ENCODE measurements around the gene PHLDA2. TPM values are rescaled to one million over a fixed set of nuclear protein-coding genes. Genes with fewer than 3 reads are reported as not detected.
A peak's percentile ranks its signal among the peaks of the same experiment; 100 is the strongest.

The PHLDA2 gene, protein sequence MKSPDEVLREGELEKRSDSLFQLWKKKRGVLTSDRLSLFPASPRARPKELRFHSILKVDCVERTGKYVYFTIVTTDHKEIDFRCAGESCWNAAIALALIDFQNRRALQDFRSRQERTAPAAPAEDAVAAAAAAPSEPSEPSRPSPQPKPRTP
- 0.14 TPM for total RNA-seq
- 2.8 TPM for polyA plus RNA-seq
- long read RNA-seq, donor 1 = 0 reads
- long read RNA-seq, donor 2 = 0 reads
- long read RNA-seq, donor 3, partial matches to known transcripts = 0 of 2 reads
- long read RNA-seq, donor 3, other reads (novel, unspliced or antisense) = 0 of 2 reads
- long read RNA-seq, donor 4 = 0 reads
- long read RNA-seq, donor 5, partial matches to known transcripts = 0 of 1 reads
- long read RNA-seq, donor 5, other reads (novel, unspliced or antisense) = 0 of 1 reads
- long read RNA-seq, donor 6 = 0 reads
- long read RNA-seq, donor 7 = 0 reads
- long read RNA-seq, donor 8 = 0 reads
- long read RNA-seq, donor 9, partial matches to known transcripts = 0 of 1 reads
- long read RNA-seq, donor 9, other reads (novel, unspliced or antisense) = 0 of 1 reads
- long read RNA-seq, donor 10 = 0 reads

- H3K27me3 ChIP-seq (ENCODE audit: control insufficient read depth in 2 of 2, insufficient read depth in 1 of 2, low read length in 1 of 2) = peaks cover 53 to 83% of the 10 kb centered on the region in 2 donors
- DNase-seq (ENCODE audit: low read depth in 6 of 9, low spot score in 9 of 9) = no peak
- H3K27ac ChIP-seq (ENCODE audit: low read depth in 1 of 2, low read length in 1 of 2) = peak within 1 kb of the TSS in 1 of 2 donors; percentile 26
- H3K4me3 ChIP-seq (ENCODE audit: low read length in 2 of 2) = peak within 1 kb of the TSS in 1 of 2 donors; percentile 37
- peaks cover 2 to 15% of the 10 kb centered on the region in 2 donors for H3K9me3 ChIP-seq (ENCODE audit: control insufficient read depth in 2 of 2, insufficient read depth in 1 of 2, low read length in 1 of 2)
- no peaks in the 10 kb centered on the region for H3K36me3 ChIP-seq (ENCODE audit: control insufficient read depth in 2 of 2, insufficient read depth in 2 of 2, low read length in 1 of 2)
- WGBS = 2% methylated on average over 111 of the region's 113 CpGs
- peaks cover 2 to 13% of the 10 kb centered on the region in 2 donors for H3K4me1 ChIP-seq (ENCODE audit: control insufficient read depth in 2 of 2, insufficient read depth in 2 of 2, low read length in 2 of 2)
Observed at GRCh38 chr11:2928605-2929530, at the start of gene PHLDA2. PHLDA2 (minus strand) TSS chr11:2929420; CDS start chr11:2929364, 56 bp downstream.

DNA sequence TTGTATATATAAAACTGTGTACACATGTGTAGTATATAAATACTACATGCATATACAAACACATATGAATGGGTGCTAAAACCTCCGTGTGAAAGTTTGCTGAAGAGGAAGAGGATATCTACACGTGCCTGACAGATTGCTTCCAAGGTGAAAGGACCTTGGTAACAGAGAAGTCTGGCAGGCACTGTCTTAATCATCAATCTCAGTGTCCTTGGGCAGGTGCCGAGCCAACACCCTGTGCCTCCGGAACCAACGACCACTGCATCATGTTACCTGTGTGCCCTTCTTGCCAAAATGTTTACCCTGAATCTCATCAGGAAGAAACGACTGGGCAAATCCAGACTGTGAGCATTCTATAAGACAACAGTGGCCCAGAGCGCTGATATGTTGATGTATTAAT lies 47.9 kb upstream of the PHLDA2 start:
- peaks cover 41 to 70% of the 10 kb centered on the region in 2 donors for H3K36me3 ChIP-seq (ENCODE audit: control insufficient read depth in 2 of 2, insufficient read depth in 2 of 2, low read length in 1 of 2)
- DNase-seq (ENCODE audit: low read depth in 6 of 9, low spot score in 9 of 9) = no peak
- H3K27me3 ChIP-seq (ENCODE audit: control insufficient read depth in 2 of 2, insufficient read depth in 1 of 2, low read length in 1 of 2) = no peaks in the 10 kb centered on the region
- no peak overlapping the region for H3K4me3 ChIP-seq (ENCODE audit: low read length in 2 of 2)
- H3K9me3 ChIP-seq (ENCODE audit: control insufficient read depth in 2 of 2, insufficient read depth in 1 of 2, low read length in 1 of 2) = no peaks in the 10 kb centered on the region
- no peaks in the 10 kb centered on the region for H3K4me1 ChIP-seq (ENCODE audit: control insufficient read depth in 2 of 2, insufficient read depth in 2 of 2, low read length in 2 of 2)
- WGBS = 94% methylated on average over 7 of the region's 7 CpGs
- no peak overlapping the region for H3K27ac ChIP-seq (ENCODE audit: low read depth in 1 of 2, low read length in 1 of 2)

DNA sequence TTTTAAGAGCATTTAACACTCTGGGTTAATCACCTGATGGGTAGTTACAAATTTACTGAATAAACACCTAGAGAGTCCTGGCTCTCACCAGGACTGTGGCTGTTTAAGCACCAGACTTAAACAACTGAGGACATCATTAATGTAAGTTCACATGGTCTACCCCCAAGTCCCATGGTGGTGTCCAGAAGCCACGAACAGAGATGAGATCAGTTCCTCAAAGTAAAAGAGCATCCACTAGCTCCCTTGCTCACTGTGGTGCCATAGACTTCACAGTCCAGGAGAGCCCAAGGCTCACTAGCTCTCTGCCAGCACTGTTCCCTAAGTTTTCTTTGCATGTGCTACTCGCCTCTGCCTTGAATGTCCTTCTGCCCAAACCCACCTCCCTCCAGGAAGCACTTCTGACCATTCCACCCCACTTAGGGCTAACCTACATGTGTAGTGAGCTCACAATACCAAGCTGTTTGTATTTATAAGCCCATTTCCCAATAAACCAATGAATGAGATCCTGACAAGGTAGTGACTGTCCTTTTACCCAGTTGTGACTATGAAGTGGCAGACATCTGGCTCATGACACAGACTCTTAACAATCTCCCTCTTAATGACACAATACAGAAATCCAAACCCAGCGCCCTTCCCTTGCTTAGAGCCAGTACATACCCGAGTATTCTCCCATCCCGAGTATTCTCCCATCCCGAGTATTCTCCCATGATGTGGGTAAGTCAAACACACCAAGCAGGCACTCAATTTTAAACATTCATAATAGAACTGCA lies 47.3 kb upstream of the PHLDA2 start:
- H3K36me3 ChIP-seq (ENCODE audit: control insufficient read depth in 2 of 2, insufficient read depth in 2 of 2, low read length in 1 of 2) = peaks cover 46 to 72% of the 10 kb centered on the region in 2 donors

DNA sequence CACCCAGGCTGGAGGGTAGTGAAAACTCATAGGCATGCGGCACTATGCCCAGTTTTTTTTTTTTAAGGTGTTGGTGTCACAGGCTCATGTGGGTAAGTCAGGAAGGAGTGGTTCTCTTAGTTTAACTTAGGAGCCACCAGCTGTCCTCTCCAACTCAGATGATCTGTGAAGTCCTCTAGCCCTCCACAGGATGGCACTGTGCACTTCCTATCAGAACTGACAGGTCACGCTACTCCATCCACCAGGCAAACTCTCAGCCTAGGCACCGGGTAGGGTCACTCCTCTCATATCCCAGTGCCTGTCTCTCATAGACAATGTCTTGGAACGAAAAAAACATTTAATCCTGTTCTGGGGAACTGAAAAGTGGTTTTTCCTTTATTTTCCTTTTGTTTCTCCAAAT lies 46.4 kb upstream of the PHLDA2 start:
- 95% methylated on average over 4 of the region's 4 CpGs for WGBS
- no peaks in the 10 kb centered on the region for H3K4me1 ChIP-seq (ENCODE audit: control insufficient read depth in 2 of 2, insufficient read depth in 2 of 2, low read length in 2 of 2)
- H3K27ac ChIP-seq (ENCODE audit: low read depth in 1 of 2, low read length in 1 of 2) = no peak overlapping the region
- H3K4me3 ChIP-seq (ENCODE audit: low read length in 2 of 2) = no peak overlapping the region
- peaks cover 52 to 80% of the 10 kb centered on the region in 2 donors for H3K36me3 ChIP-seq (ENCODE audit: control insufficient read depth in 2 of 2, insufficient read depth in 2 of 2, low read length in 1 of 2)
- no peaks in the 10 kb centered on the region for H3K27me3 ChIP-seq (ENCODE audit: control insufficient read depth in 2 of 2, insufficient read depth in 1 of 2, low read length in 1 of 2)
- no peaks in the 10 kb centered on the region for H3K9me3 ChIP-seq (ENCODE audit: control insufficient read depth in 2 of 2, insufficient read depth in 1 of 2, low read length in 1 of 2)
- DNase-seq (ENCODE audit: low read depth in 6 of 9, low spot score in 9 of 9) = peak in 6 of 9 donors; percentile 16 to 73 (median 34)

More for the DNA sequence above, 47.3 kb upstream of the PHLDA2 start:
- H3K4me1 ChIP-seq (ENCODE audit: control insufficient read depth in 2 of 2, insufficient read depth in 2 of 2, low read length in 2 of 2) = no peaks in the 10 kb centered on the region
- no peaks in the 10 kb centered on the region for H3K9me3 ChIP-seq (ENCODE audit: control insufficient read depth in 2 of 2, insufficient read depth in 1 of 2, low read length in 1 of 2)
- WGBS = 95% methylated on average over 6 of the region's 6 CpGs
- no peak overlapping the region for H3K4me3 ChIP-seq (ENCODE audit: low read length in 2 of 2)
- H3K27me3 ChIP-seq (ENCODE audit: control insufficient read depth in 2 of 2, insufficient read depth in 1 of 2, low read length in 1 of 2) = no peaks in the 10 kb centered on the region
- DNase-seq (ENCODE audit: low read depth in 6 of 9, low spot score in 9 of 9) = no peak
- H3K27ac ChIP-seq (ENCODE audit: low read depth in 1 of 2, low read length in 1 of 2) = no peak overlapping the region

DNA sequence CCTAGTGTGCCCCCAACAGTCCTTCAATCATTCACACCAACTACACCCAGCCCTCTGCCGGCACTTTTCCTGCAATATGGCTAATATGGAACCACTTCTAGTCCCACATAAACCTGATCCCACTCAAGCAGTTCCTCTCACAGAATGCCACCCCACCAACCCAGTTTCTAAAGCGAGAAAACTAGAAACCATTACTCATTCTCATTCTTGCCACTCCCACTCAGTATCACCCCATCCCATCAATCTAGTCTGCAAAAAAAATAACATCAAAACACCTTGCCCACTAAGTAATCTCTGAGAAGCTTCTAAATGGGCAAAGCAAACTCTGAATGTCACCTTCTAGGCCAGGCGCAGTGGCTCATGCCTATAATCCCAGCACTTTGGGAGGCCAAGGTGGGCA lies 45.1 kb upstream of the PHLDA2 start:
- H3K36me3 ChIP-seq (ENCODE audit: control insufficient read depth in 2 of 2, insufficient read depth in 2 of 2, low read length in 1 of 2) = peaks cover 65 to 93% of the 10 kb centered on the region in 2 donors
- H3K27me3 ChIP-seq (ENCODE audit: control insufficient read depth in 2 of 2, insufficient read depth in 1 of 2, low read length in 1 of 2) = no peaks in the 10 kb centered on the region
- H3K27ac ChIP-seq (ENCODE audit: low read depth in 1 of 2, low read length in 1 of 2) = no peak overlapping the region
- DNase-seq (ENCODE audit: low read depth in 6 of 9, low spot score in 9 of 9) = no peak
- no peaks in the 10 kb centered on the region for H3K4me1 ChIP-seq (ENCODE audit: control insufficient read depth in 2 of 2, insufficient read depth in 2 of 2, low read length in 2 of 2)
- H3K4me3 ChIP-seq (ENCODE audit: low read length in 2 of 2) = no peak overlapping the region
- 97% methylated on average over 3 of the region's 3 CpGs for WGBS
- H3K9me3 ChIP-seq (ENCODE audit: control insufficient read depth in 2 of 2, insufficient read depth in 1 of 2, low read length in 1 of 2) = no peaks in the 10 kb centered on the region

DNA sequence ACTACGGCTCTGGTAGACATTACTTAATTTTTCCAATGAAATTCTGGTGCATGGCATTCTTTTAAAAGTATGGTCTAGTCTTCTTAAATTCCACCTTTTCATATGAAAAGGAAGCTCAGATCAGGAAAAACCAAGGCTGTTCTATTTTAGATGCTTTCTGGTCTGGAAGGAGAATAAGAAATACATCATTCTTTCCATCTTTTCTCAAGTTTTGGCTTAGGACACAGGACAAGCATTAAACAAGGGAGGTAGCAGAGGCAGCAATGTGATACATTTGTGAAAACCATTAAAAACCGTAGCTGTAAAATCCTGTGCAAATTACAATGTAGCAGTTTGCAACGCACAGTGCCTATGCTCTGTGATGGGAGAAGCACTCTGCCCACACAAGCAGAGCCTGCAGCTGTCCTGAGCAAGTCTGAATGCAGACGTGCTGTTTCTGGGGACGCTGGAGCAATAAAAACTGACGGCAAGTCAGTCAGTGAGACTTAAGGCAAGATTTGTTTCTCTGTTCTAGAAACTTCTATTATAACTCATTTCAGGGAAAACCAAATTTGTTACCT lies 39.2 kb upstream of the PHLDA2 start:
- peaks cover 87 to 93% of the 10 kb centered on the region in 2 donors for H3K36me3 ChIP-seq (ENCODE audit: control insufficient read depth in 2 of 2, insufficient read depth in 2 of 2, low read length in 1 of 2)
- no peaks in the 10 kb centered on the region for H3K27me3 ChIP-seq (ENCODE audit: control insufficient read depth in 2 of 2, insufficient read depth in 1 of 2, low read length in 1 of 2)
- no peaks in the 10 kb centered on the region for H3K4me1 ChIP-seq (ENCODE audit: control insufficient read depth in 2 of 2, insufficient read depth in 2 of 2, low read length in 2 of 2)
- WGBS = 81% methylated on average over 6 of the region's 6 CpGs
- H3K27ac ChIP-seq (ENCODE audit: low read depth in 1 of 2, low read length in 1 of 2) = no peak overlapping the region
- no peak for DNase-seq (ENCODE audit: low read depth in 6 of 9, low spot score in 9 of 9)
- no peak overlapping the region for H3K4me3 ChIP-seq (ENCODE audit: low read length in 2 of 2)
- H3K9me3 ChIP-seq (ENCODE audit: control insufficient read depth in 2 of 2, insufficient read depth in 1 of 2, low read length in 1 of 2) = no peaks in the 10 kb centered on the region

GRCh38 chr11:2964782-2965181 lies 35.6 kb upstream of the PHLDA2 start:
- 97% methylated on average over 4 of the region's 4 CpGs for WGBS
- Histone ChIP-seq H3K27me3 (ENCODE audit: control insufficient read depth in 2 of 2, insufficient read depth in 1 of 2, low read length in 1 of 2) (no peaks in the 10 kb centered on the region), H3K4me3 (ENCODE audit: low read length in 2 of 2) (no peak overlapping the region), H3K27ac (ENCODE audit: low read depth in 1 of 2, low read length in 1 of 2) (no peak overlapping the region), H3K4me1 (ENCODE audit: control insufficient read depth in 2 of 2, insufficient read depth in 2 of 2, low read length in 2 of 2) (no peaks in the 10 kb centered on the region), H3K36me3 (ENCODE audit: control insufficient read depth in 2 of 2, insufficient read depth in 2 of 2, low read length in 1 of 2) (peaks cover 85 to 90% of the 10 kb centered on the region in 2 donors), H3K9me3 (ENCODE audit: control insufficient read depth in 2 of 2, insufficient read depth in 1 of 2, low read length in 1 of 2) (no peaks in the 10 kb centered on the region)
- no peak for DNase-seq (ENCODE audit: low read depth in 6 of 9, low spot score in 9 of 9)

- Histone ChIP-seq H3K36me3 (ENCODE audit: control insufficient read depth in 2 of 2, insufficient read depth in 2 of 2, low read length in 1 of 2) (peaks cover 83 to 90% of the 10 kb centered on the region in 2 donors), H3K9me3 (ENCODE audit: control insufficient read depth in 2 of 2, insufficient read depth in 1 of 2, low read length in 1 of 2) (no peaks in the 10 kb centered on the region), H3K27me3 (ENCODE audit: control insufficient read depth in 2 of 2, insufficient read depth in 1 of 2, low read length in 1 of 2) (no peaks in the 10 kb centered on the region), H3K4me3 (ENCODE audit: low read length in 2 of 2) (no peak overlapping the region), H3K4me1 (ENCODE audit: control insufficient read depth in 2 of 2, insufficient read depth in 2 of 2, low read length in 2 of 2) (no peaks in the 10 kb centered on the region), H3K27ac (ENCODE audit: low read depth in 1 of 2, low read length in 1 of 2) (no peak overlapping the region)
- DNase-seq (ENCODE audit: low read depth in 6 of 9, low spot score in 9 of 9) = no peak
- 89% methylated on average over 6 of the region's 6 CpGs for WGBS
Observed at GRCh38 chr11:2963761-2964160, 34.5 kb upstream of the PHLDA2 start.

All from thymus (tissue), 14 donors.